Iris pigment epithelial cell (primary cell): Measurements from ENCODE around the gene OTOP2.
A peak's percentile ranks its signal among the peaks of the same experiment; 100 is the strongest.
"Not testable (repeated sequence)": the region's sequence is repeated elsewhere in the genome, so short reads cannot be mapped to it uniquely, and the experiment has no call there.

Source experiments
- DNase-seq: peaks from one replicate; pipeline ENCODE4 v3.0.0-alpha.2; 2011; ENCODE audit warnings: low read depth

The OTOP2 gene

DNA sequence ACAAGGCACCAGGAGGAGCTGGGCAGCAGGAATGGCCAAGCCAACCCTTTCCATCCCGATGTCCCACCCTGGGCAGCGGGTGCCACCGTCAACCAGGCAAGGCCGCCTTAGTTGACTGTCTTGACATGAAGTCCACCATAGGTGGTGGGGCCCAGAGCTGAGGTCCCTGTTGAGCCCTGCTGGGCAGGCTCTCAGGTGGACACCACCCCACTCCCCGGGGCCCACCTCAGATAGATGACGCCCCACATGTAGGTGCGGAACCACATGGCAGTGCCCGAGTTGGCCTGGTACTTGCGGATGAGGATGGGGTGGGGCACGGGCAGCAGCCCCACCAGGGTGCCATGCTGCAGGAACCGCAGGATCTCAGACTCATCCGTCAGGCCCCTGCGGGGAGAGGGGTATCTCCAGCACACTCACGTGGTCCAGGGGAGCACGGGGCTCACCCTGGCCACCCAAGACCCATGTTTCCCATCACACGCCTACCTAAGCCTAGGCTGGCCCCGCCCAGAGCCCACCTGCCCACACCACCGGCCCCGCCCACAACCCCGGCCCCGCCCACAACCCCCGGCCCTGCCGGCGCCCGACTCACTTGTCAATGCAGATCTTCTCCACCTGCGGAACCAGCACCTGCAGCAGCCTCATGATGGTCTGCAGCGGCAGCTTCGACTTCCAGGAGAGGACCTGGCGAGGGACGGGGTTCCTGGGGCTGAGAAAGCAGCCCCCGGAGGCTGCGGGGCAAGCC is 27.8 kb downstream of the OTOP2 start:
- DNase-seq: no peak

DNA sequence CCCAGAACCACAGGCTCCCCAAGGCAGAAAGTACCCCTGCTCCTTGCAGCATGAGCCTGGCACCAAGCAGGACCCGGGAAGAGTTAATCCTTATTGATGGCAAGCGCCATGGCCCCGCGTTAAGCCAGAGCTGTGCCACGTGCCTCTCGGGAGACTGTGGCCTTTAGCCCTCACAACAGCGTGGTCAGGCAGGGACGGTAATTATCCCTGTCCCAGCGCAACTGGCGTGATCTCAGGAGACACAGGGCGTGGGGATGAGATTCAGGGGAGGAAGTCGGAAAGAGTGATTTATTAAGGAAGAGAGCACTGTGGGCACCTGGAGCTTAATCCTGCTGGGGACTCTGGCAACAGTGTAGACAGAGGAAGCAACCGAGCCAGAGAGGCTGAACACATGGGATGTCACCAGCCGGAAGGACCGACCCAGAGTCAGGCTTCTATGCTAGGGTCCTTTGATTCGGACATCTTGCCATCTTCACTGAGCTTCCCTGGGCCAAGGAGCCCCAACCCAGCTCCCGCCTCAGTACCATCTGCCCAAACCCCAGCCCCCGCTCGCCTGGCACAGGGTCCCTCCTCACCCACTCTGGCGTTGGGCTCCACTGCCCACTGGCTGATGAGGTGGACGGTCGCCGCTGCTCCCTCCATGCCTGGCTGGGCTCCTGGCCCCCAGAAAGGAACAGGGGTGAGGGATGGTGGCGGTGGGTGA is 28.5 kb downstream of the OTOP2 start:
- no peak for DNase-seq

DNA sequence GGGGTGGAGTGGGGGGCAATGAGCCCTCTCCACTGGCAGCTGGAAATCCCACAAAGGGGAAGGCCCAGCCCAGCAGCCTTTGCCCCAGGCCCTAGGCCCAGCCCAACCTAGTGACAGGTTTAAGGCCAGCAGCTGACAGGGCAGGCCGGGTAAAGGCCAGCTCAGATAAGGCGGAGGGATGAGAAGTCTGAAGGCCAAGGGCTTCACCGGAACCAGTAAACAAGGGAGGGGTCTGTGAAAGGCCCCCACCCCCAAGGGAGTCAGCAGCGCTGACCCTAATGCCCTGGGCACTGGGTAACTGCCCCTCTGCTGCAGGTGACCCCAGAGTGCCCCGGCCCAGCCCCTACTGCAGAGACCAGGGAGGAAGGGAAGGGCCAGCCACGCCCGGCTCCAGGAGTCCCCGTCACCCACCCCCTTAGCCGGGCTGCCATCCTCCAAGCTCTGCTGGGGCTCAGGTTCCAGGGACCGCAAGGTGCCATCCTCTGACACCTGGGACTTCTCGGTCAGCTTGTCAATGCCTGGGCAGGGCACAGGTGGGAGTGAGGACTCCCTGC is 29.1 kb downstream of the OTOP2 start:
- no peak for DNase-seq

DNA sequence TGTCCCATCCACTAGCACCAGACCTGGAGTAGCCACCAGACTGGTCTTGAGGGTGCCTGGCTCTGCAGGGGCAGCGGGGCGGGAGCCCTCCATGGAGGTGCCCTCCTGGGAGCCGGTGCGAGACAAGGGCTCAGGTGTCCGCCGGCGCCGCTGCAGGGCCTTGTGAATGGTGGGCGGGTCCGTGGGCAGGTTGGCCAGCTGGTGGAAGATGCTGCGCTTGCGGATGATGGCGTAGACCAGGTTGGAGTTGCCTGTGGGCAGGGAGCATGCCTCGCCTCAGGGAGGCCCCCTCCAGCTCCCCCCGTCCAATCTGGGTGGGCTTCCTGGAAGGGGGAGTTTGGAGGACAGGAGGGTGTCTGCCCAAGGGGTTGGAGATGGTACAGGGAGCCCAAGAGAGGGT is 30.0 kb downstream of the OTOP2 start:
- DNase-seq: no peak

DNA sequence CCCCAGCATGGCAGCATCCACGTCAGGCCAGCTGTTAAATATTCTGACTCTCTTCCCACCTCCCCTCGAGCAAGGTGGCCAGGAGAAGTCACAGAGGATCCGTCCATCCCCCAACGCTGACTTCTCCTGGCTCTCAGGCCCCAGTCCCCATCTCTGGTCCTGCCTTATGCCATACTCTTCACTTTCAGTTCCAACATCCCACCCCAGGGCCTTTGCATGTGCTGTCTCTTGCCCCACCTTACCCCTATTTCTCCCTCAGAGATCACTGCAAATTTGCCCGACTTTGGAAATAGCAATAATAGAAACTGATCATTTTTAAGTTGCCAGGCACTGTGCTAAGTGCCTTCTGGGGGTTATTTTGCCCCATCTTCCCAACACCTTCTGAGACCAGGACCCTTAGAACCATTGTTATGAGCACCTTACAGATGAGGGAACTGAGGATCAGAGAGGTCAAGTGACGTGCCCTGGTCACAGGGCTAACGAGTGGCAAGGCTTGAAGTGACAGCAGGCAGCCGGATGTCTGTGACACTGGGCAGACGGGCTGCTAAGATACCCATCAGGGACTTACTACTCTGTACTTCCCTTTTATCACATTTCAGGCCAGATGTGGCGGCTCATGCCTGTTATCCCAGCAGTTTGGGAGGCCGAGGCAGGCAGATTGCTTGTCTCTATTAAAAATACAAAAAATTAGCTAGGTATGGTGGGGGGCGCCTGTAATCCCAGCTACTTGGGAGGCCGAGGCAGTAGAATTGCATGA is 30.8 kb downstream of the OTOP2 start:
- no peak for DNase-seq

DNA sequence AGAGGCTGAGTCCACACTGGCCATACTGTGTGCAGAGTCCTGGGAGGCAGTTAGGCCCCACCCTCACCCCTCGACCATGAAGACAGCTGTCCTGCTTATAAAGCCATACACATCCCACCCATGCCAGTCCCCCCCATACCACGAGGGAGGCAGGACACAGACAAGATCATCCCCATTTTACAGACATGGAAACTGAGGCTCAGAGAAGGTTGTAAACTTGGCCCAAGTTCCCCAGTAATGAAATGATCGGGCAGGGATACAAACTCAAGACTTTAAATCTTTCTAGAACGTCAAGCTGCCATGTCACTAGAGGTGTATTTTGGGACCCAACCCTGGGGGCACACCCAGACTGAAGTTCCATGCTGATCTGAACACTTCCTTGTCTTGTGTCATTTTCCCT is 32.0 kb downstream of the OTOP2 start:
- DNase-seq: no peak

DNA sequence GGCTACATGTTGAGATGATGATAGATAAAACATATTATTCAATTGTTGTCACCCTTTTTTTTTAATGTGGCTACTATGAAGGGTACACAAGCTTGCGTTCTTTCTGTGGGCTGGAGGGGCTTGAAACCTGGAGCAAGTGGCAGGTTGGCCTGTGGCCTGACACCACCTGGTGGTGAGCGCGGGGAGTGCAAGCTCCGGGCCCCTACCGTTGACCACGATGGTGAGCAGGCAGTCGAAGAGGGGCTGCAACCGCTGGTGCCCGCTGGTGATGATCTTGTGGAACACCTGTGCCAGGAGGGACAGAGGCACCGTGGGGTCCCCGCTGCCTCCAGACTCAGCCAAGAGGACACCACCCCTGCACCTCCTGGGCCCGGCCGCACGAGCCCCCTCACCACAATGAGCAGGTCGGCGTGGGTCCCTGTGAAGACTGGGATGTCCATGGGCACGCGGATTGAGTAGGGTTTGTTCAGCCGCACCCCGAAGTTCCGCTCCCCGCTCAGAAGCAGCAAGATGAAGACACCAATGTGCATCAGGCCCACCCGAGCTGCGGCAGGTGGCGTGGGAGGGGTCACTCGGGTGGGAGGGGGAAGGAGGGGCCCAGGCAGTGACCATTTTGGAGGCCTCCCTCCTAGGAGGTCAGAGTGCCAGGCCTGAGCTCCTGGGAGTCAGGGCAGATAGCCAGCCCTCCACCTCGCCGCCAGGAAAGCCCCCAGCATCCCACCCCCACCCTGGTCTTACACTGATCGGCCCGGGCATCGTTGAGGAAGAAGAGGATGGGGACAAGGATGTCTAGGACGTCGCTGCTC is 34.1 kb downstream of the OTOP2 start:
- peak; percentile 33 for DNase-seq

DNA sequence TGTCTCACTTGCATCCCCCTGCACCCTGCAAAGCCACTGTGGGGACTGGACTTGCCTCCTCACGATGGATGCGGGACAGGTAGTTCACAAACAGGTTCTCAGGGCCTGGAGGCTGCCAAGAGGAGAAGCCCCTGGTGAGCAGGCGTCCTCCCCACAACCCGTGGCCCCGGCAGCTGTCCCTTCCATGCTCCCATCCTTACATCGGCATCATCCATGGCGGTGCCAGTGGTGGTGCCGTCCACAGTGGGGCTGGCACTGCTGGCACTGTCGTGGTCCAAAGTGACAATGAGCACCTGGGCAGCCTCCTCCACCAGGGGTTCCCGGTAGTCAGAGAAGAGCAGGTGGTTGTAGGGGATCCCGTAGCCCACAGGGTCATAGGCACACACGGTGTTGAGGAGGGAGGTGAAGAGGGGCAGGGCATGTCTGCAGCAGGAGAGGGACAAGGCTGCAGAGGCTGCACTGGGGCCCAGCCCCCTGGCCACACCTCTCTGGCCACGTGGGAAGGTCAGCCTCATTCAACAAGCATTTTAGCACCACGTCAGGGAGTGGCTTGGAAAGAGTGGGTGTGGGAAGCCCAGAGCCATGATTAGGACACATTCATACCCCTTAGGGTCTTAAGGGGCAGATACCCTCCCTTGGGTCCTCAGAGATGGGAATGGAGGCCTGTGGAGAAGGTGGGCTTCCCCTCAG is 35.9 kb downstream of the OTOP2 start:
- peak; percentile 55 for DNase-seq

DNA sequence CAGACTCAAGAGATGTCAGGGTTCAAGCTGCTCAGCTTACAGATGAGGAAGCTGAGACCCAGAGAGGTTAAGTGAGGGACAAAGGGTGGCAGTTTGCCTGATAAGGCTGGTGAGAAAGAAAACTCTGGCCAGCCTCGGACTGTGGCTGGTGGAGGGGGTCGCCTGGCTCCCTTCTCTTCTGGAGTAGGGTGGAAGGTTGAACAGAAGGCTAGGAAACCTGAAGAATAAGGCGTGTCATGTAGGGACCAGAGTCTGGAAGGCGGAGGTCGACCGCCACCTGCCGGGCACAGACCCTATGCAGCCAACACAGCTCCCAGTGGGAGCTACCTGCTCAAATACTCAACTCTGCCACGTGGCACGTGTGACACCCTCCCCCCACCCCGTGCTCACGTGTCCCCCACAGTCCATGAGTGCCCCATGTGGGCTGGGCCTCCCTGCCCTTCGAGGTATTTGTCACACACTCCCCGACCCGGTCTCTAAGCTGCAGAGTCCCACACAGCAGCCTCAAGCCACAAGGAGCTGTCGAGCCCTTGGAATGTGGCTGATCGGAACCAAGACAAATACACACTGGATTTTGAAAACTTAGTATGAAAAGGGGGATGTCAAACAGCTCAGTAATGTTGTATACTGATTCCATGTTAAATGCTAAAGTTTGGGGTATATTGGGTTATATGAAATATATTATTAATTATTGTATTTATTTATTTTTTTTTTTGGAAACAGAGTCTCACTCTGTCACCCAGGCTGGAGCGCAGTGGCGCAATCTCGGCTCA is 36.7 kb downstream of the OTOP2 start:
- peak; percentile 26 for DNase-seq

DNA sequence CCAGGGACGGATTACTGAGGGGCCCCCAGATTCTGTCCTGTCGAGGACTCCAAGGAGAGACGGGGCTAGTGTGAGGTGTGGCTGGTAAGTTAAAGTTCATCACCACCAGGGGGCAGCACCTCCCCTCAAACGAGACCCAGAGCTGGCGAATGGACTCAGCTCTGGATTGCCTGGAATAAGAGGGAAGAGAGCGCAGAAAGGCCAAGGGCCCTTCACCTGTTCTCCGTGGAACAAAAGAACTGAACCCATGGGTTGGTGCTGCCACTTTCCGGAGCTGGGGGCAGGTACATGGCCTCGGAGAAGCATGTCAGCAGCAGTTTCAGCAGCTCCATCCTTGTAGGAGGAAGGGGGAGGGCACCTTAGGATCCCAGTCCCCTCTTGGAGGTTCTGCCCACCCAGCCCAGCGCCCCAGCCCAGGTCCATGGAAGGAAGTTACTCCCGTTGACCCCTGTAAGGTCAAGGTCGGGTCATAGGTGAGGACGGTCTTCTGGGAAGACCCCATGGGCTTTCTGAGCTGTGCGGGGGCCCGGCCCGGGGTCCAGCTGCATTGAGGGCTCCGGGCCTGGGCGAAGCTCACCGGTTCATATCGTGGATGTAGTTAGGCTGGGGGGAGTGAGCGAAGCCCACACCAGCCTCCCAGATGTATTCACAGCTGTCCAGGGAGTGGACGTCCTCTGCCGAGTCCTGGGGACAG is 37.7 kb downstream of the OTOP2 start:
- peak; percentile 77 for DNase-seq

DNA sequence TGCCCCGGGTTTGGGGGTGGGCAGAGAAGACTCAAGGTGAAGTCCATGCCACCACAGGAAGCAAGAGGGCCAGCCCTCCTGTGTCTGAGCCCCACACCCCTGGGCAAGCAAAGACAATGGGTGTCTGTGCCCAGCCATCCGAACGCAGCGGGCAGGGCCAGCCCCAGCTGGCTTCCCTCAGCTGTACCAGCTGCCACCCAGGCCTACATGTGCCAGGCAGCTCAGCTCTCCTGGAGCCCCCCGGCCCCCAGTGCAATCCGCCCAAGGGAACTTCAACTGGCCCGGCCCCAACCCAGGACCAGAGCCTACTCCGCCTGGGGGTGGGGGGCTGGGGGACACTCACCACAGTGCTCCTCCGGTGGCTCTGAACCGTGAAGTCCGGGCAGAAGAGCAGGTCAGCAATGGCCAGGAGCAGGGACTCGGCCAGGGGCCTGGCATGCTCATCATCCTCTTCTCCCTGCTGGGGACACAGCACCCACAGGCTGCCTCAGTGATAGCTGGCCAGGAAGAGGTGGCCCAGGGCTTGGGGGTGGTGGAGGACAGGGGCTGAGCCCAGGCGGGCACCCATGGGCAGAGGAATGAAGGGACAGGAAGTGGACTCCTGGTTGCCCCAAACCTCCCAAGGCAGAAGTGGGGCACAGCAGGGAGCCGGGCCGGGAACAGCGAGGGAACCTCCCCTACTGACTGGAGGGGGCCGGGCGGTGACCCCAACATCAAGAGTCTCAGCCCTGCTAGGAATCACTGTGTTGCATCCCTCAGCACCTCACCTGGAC is 38.7 kb downstream of the OTOP2 start:
- no peak for DNase-seq

DNA sequence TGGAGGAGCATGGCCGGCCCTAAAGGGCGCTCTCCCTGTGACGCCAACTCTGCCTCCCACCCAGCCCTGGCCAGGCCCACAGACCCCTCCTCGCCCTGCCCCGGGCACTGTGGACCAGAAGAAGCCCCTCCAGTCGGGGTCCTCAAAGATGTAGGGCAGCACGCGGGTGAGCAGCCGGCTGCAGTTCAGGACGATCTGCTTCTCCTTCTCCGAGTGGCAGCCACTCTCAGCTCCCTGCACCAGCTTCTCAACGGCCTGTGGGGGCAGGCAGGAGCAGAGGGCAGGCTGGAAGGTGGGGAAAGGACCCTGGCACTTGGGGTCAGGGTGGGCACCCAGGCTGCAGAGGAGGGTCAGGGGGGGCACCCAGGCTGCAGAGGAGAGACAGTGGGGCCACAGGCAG is 39.6 kb downstream of the OTOP2 start:
- no peak for DNase-seq

DNA sequence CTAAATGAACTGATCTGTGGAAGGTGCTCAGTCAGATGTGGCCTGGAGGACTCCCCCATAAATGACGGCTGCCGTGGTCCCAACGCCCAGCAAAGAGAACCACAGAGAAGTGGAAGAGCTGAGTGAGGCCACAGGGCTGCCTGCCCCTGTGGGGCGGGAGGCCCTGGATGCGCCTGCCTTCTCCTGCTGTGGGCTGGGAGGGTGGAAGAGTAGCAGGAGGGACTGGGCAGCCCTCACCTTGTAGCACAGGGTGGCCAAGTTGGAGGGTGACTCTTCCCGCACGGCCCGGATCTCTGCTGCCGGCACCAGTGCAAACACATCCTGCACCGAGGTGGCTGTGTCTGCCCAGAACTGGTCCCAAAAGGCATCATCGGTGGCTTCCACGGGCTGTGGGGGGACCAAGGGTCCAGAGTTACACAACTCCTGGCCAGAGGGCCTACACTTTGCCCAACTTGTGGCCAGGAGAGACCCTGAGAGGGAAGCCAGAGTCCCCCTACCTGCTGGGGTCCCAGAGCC is 40.2 kb downstream of the OTOP2 start:
- DNase-seq: no peak

DNA sequence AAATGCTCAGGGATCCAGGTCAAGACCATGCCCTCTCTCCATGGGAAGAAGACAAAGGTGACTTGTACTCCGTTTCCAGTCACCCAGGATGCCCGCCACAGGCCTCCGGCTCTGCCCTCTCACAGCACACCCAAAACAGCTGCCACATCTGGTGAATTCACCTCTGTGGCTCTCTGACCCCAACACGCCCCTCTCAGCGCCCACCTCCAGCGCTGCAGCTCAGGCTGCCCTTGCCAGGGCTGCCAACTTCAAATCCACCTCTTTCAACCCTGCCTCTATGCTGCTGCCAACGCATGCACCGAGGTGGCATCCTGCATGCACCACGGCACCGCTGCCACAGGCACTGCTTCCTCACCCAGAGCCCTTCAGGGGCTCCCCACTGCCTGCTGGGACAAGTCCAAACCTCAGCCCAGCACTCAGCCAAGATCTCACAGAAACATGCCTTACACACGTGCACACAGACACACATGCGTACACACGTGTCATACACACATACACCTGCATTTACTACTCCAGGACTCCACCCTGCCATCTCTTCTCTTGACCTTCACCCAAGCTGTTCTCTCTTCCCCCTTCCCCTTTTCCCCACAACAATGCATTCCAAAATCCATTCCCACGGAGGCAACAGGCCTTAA is 41.0 kb downstream of the OTOP2 start:
- DNase-seq: no peak

DNA sequence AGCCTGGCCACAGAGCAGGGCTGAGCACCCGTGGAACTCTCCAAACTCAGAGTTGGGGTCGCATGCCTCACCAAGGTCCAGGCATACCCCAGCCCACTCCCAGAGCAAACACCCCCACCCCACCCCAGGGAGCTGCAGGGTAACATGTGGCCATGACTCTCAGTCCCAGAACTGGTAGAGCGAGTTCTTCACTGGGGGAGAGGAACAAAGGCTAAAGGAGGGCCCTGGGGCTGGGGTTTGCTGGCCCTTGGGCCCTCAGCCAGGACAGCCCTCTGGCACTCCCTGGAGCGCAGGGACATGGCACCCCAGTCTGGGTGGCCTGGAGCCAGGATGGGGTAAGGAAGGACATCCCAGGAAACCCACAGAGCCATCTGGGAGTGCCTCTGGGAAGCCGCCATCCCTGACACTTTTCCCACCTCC is 44.3 kb downstream of the OTOP2 start:
- DNase-seq: no peak

DNA sequence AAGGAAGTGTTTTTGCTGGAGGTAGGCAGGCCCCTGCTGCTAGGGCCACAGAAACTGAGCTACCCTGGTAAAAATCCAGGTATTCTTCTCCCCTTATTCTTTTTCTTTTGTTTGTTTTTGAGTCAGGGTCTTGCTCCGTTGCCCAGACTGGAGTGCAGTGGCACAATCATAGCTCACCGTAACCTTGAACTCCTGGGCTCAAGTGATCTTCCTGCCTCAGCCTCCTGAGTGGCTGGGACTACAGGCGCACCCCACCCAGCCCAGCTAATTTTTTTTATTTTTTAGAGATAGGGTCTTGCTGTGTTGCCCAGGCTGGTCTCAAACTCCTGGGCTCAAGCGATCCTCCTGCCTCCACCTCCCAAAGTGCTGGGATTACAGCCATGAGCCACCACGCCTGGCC is 45.4 kb downstream of the OTOP2 start:
- DNase-seq: not testable (repeated sequence)

DNA sequence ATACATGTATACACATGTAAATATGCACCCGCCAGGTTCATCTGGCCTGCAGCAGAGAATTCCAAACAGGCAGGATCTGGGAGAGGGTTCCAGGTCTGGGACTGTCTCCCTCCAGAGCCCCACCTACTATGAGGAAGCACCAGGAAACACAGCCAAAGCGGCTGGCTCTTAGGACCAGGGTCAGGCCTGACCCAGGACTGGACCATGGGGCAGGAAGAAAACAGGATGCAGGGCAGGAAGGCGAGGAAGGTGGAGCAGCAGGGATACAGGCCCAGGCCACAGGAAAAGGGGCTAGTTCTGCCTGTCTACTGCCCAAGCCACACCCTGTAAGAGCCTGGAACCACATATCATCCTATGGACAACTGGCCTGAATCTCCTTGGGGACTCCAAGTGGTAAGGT is 46.3 kb downstream of the OTOP2 start:
- DNase-seq: no peak

DNA sequence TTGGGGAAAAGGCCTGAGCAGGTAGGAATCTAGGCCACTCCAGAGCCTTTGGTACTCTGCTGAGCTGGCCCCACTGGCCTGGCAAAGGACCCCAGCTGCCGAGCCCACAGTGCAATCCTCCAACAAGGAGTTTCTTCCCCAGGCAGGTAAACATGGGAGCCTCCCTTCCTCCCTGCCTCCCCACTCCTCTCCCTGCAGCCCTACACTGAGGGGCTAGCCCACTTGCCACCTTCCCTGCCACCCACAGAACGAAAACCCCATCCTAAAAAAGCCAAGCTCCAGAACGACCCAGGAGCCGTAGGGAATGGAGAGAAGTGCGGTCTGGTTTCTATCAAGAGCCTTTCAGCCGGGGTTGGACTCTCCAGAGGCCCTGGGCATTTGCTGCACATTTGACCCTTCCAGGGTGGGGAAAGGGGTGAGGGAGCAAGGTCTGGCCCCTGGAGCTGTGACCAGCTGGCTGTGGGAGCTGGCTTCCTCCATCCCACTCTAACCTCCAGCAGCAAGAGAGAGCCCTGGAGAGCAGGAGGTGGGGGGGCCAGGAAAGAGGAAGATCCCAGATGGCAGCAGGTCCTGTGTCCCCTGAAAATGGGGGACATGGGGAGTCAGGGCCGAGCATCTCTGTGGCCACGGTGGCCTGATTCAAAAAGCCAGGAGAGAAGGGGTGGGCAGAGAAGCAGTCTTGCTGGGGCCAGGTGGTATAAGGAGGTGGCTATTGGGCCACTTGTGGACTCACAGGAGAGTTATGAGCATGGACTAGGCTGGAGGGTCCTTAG is 47.2 kb downstream of the OTOP2 start:
- no peak for DNase-seq
